Sigmoid colon (tissue), 7 donors: ENCODE results near the gene TMEM37. TPM values are rescaled to one million over a fixed set of nuclear protein-coding genes. Genes with fewer than 3 reads are reported as not detected.

Experiments used
- DNase-seq: peaks from one replicate; pipeline ENCODE4 v3.0.0-alpha.2; 2019
- H3K27ac ChIP-seq, 4 donors: fragments of 200-600 bp; sonication (generic); one replicate each; pipeline ENCODE4 v1.5.1; 2016 to 2019; ENCODE audit warnings: mild to moderate bottlenecking in 1 of 4
- H3K27me3 ChIP-seq, 3 donors: fragments of 200-600 bp; sonication (generic); one replicate each; pipeline ENCODE4 v1.5.1; 2019; ENCODE audit warnings: mild to moderate bottlenecking in 1 of 3
- H3K36me3 ChIP-seq, 4 donors: fragments of 200-600 bp; sonication (generic); one replicate each; pipeline ENCODE4 v1.5.1; 2016 to 2019
- H3K4me1 ChIP-seq, 4 donors: fragments of 200-600 bp; sonication (generic); one replicate each; pipeline ENCODE4 v1.5.1; 2017 to 2019
- H3K4me3 ChIP-seq, 4 donors: fragments of 200-600 bp; sonication (generic); one replicate each; pipeline ENCODE4 v1.5.1; 2017 to 2019; ENCODE audit warnings: mild to moderate bottlenecking in 2 of 4, moderate library complexity in 1 of 4
- H3K9me3 ChIP-seq, 4 donors: fragments of 200-600 bp in 3 of 4; sonication (generic) in 3 of 4; one replicate each; pipeline versions ENCODE4 v1.5.1 to v1.6.1; 2013 to 2019
- CTCF ChIP-seq, 4 experiments: fragments of 450-650 bp in 3 of 4; fragments of 200-600 bp in 1 of 4; IDR thresholded peaks; one replicate each; pipeline ENCODE4 v1.5.1; 2016 to 2019; ENCODE audit warnings: antibody characterized with exemption in 4 of 4, mild to moderate bottlenecking in 3 of 4, moderate library complexity in 2 of 4
- EP300 ChIP-seq, 4 donors: sonication (generic); formaldehyde crosslinking; IDR thresholded peaks; one replicate each; pipeline ENCODE4 v1.6.1; 2017; ENCODE audit warnings: antibody characterized with exemption in 4 of 4
- POLR2A ChIP-seq, 2 donors: fragments of 450-650 bp; IDR thresholded peaks; one replicate each; pipeline ENCODE4 v1.6.1; 2016; ENCODE audit warnings: antibody characterized with exemption in 2 of 2, mild to moderate bottlenecking in 2 of 2, moderate library complexity in 2 of 2
- POLR2AphosphoS5 ChIP-seq, 4 donors: sonication (generic); formaldehyde crosslinking; IDR thresholded peaks; one replicate each; pipeline ENCODE4 v1.6.1; 2017; ENCODE audit warnings: antibody characterized with exemption in 4 of 4
- WGBS, 2 donors: extraction: QIAGEN DNeasy Blood & Tissue Kit; methylation state at CpG; one replicate each; pipeline ENCODE4 v1.1.7; 2013; 5-methylcytosine and 5-hydroxymethylcytosine counted together
- intact Hi-C: fragments of 100-400 bp; cut with DNase I; formaldehyde crosslinking; loops from one replicate; pipeline ENCODE4 v1.15.1; 2023
- polyA plus RNA-seq, 3 donors: library from polyadenylated mRNA; stranded (reverse); fragments of 200-250 nt; gene quantifications; one replicate each; pipeline ENCODE4 v1.2.3, GENCODE V29; 2013
- total RNA-seq, 4 donors: library from RNA; depleted of rRNA; stranded (reverse); fragments of >200 nt; gene quantifications; one replicate each; pipeline ENCODE4 v1.1.0, GENCODE V29; 2016
- donor health status: healthy with polysubstance abuse.
- donor health status: Bipolar disorder and iron deficiency.
- donor health status: healthy.

Gene TMEM37
- total and polyA plus RNA-seq, 7 donors, result 0.55 to 96.9 (median 6.1) TPM

- no peaks in the 10 kb centered on the region for H3K4me1 ChIP-seq
- no peaks in the 10 kb centered on the region for H3K27me3 ChIP-seq
- H3K36me3 ChIP-seq, result no peaks in the 10 kb centered on the region
- WGBS, 2 donors, result 73 to 80% methylated on average over 15 of the region's 15 CpGs
- TF ChIP-seq EP300 (IDR thresholded peaks at IDR 0.05) (no peak), CTCF (IDR thresholded peaks at IDR 0.05) (no peak), POLR2A (IDR thresholded peaks at IDR 0.05) (no peak), POLR2AphosphoS5 (IDR thresholded peaks at IDR 0.05) (no peak)
- DNase-seq, result no peak
- intact Hi-C loops, result no loop called here
- H3K4me3 ChIP-seq, result no peak overlapping the region
- H3K9me3 ChIP-seq, result no peaks in the 10 kb centered on the region
- no peak overlapping the region for H3K27ac ChIP-seq
These were observed 8.2 kb downstream of the TMEM37 start for GRCh38 chr2:119439574-119440500.

DNA sequence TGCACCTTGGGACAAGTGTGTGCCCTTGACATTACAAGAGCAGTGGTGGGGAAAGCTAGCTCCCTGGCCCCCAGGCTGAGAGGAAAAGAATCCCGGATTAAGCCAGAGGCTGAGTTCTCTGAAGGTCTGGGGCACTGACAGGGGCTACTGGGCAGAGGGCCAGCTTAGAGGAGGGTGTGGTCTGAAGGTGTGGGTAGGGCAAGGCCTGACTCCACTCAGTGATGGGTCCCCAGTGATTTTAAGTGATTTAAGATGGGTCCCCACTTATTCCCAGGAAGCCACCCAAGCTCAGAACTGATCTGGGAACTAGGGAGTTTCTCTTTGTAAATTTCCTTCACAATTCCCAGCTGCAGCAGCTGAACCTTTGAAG lies 8.8 kb downstream of the TMEM37 start:
- no peaks in the 10 kb centered on the region for H3K27me3 ChIP-seq
- H3K4me1 ChIP-seq, result no peaks in the 10 kb centered on the region
- no peaks in the 10 kb centered on the region for H3K36me3 ChIP-seq
- TF ChIP-seq POLR2A (IDR thresholded peaks at IDR 0.05), result no peak
- no peak for TF ChIP-seq POLR2AphosphoS5 (IDR thresholded peaks at IDR 0.05)
- TF ChIP-seq CTCF (IDR thresholded peaks at IDR 0.05), result no peak
- no peak for TF ChIP-seq EP300 (IDR thresholded peaks at IDR 0.05)
- WGBS, 2 donors, result 12 to 49% methylated on average over 1 of the region's 1 CpG
- no peak overlapping the region for H3K4me3 ChIP-seq
- DNase-seq, result no peak
- intact Hi-C loops, result no loop called here
- H3K27ac ChIP-seq, result no peak overlapping the region
- H3K9me3 ChIP-seq, result no peaks in the 10 kb centered on the region

DNA sequence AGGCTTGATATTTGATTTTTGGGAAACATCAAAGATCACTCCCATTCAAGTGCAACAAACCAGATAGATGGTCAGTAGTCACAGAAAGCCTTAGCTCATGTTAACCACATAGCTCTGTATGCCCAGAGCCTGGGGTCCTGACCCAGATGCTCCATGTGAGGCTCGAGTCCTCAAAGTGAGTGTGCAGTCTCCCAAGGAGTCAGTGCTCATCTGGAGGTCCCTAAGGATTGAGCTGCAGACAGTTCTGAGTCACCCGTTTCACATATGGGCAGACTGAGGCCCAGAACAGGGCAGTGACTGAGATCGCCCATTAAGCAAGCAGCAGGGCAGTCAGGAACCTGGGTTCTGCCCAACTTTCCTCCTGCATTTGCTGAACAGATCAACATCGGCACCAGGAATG lies 9.2 kb downstream of the TMEM37 start:
- no peak for DNase-seq
- Histone ChIP-seq H3K9me3 (no peaks in the 10 kb centered on the region), H3K27ac (no peak overlapping the region), H3K27me3 (no peaks in the 10 kb centered on the region), H3K4me1 (no peaks in the 10 kb centered on the region), H3K36me3 (no peaks in the 10 kb centered on the region), H3K4me3 (no peak overlapping the region)
- WGBS, 2 donors, result 86 to 88% methylated on average over 4 of the region's 4 CpGs
- TF ChIP-seq EP300 (IDR thresholded peaks at IDR 0.05) (no peak), POLR2A (IDR thresholded peaks at IDR 0.05) (no peak), POLR2AphosphoS5 (IDR thresholded peaks at IDR 0.05) (no peak), CTCF (IDR thresholded peaks at IDR 0.05) (no peak)
- intact Hi-C loops, result no loop called here

- Histone ChIP-seq H3K27me3 (no peaks in the 10 kb centered on the region), H3K9me3 (no peaks in the 10 kb centered on the region), H3K36me3 (no peaks in the 10 kb centered on the region), H3K27ac (no peak overlapping the region), H3K4me3 (no peak overlapping the region), H3K4me1 (no peaks in the 10 kb centered on the region)
- intact Hi-C loops, result no loop called here
- 85 to 88% methylated on average over 8 of the region's 8 CpGs for WGBS, 2 donors
- no peak for DNase-seq
- TF ChIP-seq POLR2AphosphoS5 (IDR thresholded peaks at IDR 0.05) (no peak), CTCF (IDR thresholded peaks at IDR 0.05) (no peak), EP300 (IDR thresholded peaks at IDR 0.05) (no peak), POLR2A (IDR thresholded peaks at IDR 0.05) (no peak)
These were observed 9.9 kb downstream of the TMEM37 start for GRCh38 chr2:119441376-119442225.
